Endothelial cell of umbilical vein (primary cell): ENCODE results near the gene POLR2E.

Experiments
- EZH2 ChIP-seq: IDR thresholded peaks from 2 replicates; pipeline ENCODE4 v1.6.1; 2012; ENCODE audit warnings: borderline replicate concordance, low read depth, mild to moderate bottlenecking, moderate library complexity, low read length, inconsistent platforms; ENCODE audit not compliant: severe bottlenecking
- MYC ChIP-seq: IDR thresholded peaks from one replicate; pipeline ENCODE4 v1.6.1; 2011; ENCODE audit warnings: mild to moderate bottlenecking, low read depth, low read length
- POLR2A ChIP-seq: IDR thresholded peaks from 2 replicates; pipeline ENCODE4 v1.6.1; 2012; ENCODE audit warnings: low read depth, mild to moderate bottlenecking, control low read depth, low read length
- POLR2AphosphoS5 ChIP-seq: IDR thresholded peaks from 2 replicates; pipeline ENCODE4 v1.6.1; 2012; ENCODE audit warnings: low read depth, mild to moderate bottlenecking, control low read depth, low read length, moderate library complexity; ENCODE audit not compliant: insufficient read depth
- TF ChIP-seq, protein P1 (sequence below), 2 donors: IDR thresholded peaks; 1 replicate in 1 of 2; 2 replicates in 1 of 2; pipeline ENCODE4 v1.5.1; 2011; ENCODE audit warnings: low read length in 2 of 2, mild to moderate bottlenecking in 2 of 2, moderate library complexity in 2 of 2, control low read depth in 1 of 2, inconsistent platforms in 1 of 2, low read depth in 1 of 2; ENCODE audit not compliant: insufficient read depth in 1 of 2; ENCODE audit errors: extremely low read depth in 1 of 2

DNA sequence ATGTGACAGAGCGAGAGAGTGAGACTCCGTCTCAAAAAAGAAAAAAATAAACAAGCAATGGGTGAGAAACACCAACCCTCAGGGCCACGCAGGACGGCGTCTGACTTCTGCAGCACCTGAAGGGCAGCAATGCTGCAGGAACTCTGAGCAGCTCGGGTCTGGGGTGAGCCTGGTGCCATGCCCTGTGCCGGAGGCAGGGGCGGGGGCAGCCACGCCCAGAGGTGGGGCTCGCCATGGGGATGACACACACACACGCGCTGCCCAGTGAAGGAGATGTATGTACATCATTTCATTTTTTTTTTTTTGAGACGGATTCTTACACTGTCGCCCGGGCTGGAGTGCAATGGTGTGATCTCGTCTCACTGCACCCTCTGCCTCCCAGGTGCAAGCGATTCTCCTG is 32.9 kb upstream of the POLR2E start:
- TF ChIP-seq, protein P1, sequence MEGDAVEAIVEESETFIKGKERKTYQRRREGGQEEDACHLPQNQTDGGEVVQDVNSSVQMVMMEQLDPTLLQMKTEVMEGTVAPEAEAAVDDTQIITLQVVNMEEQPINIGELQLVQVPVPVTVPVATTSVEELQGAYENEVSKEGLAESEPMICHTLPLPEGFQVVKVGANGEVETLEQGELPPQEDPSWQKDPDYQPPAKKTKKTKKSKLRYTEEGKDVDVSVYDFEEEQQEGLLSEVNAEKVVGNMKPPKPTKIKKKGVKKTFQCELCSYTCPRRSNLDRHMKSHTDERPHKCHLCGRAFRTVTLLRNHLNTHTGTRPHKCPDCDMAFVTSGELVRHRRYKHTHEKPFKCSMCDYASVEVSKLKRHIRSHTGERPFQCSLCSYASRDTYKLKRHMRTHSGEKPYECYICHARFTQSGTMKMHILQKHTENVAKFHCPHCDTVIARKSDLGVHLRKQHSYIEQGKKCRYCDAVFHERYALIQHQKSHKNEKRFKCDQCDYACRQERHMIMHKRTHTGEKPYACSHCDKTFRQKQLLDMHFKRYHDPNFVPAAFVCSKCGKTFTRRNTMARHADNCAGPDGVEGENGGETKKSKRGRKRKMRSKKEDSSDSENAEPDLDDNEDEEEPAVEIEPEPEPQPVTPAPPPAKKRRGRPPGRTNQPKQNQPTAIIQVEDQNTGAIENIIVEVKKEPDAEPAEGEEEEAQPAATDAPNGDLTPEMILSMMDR (IDR thresholded peaks at IDR 0.05; ENCODE audit: extremely low read depth in 1 of 2, insufficient read depth in 1 of 2, low read depth in 1 of 2, low read length in 2 of 2): no peak
- TF ChIP-seq EZH2: no peak
- no peak for TF ChIP-seq POLR2A
- no peak for TF ChIP-seq POLR2AphosphoS5
- no peak for TF ChIP-seq MYC
